Fibroblast of skin of right quadriceps (primary cell): ENCODE measurements around the gene UQCRC2.
"Not testable (repeated sequence)": the region's sequence is repeated elsewhere in the genome, so short reads cannot be mapped to it uniquely, and the experiment has no call there.

Experiments
- DNase-seq: peaks from one replicate; pipeline ENCODE4 v3.0.0-alpha.2; 2013

Gene UQCRC2

DNA sequence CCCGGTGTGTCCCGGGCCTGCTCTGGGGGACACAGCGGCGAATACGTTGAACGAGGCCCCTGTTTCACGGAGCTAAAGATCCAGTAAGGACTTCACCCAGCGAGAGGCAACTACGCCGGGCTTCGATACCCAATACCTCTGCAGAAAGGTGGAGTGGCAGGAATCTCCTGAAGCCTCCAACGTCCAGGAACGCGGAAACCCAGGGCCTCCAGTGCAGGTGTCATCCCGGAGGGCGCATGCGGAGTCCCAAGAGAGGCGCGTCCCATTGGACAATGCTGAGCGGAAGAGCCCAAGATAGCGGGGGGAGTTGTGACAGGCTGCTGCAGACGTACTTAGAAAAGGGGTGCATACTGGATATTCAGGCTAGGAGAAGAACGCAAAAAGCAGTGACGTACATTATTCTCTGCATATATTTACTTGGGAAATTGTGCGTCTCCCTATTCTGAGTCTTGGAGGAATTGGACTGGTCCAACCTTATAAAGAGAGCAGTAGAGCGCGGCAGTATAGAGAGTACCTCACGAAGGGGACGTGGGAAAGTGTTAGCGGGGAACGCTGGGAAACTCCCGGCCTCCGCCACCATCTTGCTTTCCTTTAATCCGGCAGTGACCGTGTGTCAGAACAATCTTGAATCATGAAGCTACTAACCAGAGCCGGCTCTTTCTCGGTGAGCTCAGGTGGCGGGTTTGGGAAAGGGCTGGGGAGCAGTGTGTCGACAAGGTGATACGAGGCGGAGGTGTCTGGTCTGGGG, at the start of gene UQCRC2:
Gene UQCRC2 (plus strand): TSS at position 569 of the 748 bp plus-strand sequence. CDS start 63 bp downstream, at position 632.
- peak; percentile 92 for DNase-seq

DNA sequence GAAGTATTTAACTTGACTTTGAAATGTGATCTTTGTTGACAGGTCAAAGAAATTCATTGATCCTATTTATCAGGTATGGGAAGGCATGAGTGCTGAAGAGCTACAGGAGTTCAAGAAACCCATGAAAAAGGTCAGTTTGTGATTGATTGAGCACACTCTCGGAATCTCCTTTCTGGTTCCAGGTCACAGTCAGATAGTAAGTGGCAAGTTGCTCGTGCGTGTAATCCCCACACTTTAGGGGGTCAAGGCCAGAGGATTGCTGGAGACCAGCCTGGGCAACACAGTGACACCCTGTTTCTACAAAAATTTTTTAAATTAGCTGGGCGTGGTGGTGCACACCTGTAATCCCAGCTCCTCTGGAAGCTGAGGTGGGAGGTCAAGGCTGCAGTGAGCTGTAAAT, 20.5 kb upstream of the UQCRC2 start:
- not testable (repeated sequence) for DNase-seq

DNA sequence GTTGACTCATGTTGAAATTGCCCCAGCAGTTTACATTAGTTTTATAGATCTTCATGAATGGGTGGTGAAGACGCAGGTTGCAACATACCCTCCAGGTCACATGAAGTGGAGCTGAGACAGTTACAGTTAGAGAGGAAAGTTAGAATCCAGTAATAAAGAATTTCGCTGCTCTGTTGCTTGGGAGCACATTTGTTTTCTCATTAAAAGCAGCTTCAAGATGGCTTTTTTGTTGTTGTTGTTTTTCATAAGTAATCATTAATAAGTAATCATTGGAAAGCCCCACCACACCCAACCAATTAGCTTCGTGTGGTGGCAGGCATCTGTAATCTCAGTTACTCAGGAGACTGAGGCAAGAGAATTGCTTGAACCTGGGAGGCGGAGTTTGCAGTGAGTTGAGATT, 19.8 kb upstream of the UQCRC2 start:
- not testable (repeated sequence) for DNase-seq

DNA sequence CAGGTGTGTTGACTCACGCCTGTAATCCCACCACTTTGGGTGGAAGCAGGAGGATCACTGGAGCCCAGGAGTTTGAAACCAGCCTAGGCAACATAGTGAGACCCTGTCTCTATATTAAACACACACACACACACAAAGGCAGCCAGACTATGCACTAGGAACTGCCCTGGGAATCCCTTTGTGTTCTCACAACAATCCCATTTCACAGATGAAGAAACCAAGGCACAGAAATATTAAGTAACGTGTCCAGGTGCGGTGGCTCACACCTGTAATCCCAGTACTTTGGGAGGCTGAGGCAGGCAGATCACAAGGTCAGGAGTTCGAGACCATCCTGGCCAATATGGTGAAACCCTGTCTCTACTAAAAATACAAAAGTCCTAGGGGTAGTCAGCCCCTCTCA, 19.4 kb upstream of the UQCRC2 start:
- not testable (repeated sequence) for DNase-seq

DNA sequence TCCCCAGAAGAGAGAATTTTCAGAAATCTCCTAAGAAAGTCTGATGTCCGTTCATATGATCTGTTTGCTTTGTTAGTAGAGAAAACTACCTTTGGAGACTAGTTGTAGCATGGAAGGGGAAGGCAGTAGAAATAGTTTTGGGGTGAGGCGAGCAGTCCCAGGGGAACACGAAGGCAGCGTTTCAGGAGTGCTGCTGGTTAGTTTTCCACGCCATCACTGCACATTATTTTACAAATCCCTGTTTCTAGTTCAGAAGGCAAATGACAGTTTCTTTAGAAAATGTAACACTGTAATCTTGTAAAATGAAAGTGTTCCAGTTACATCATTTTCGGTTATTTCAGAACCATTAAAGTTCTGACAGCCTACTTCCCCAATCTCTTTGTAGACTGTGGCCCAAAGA, 16.9 kb upstream of the UQCRC2 start:
- peak; percentile 12 for DNase-seq

DNA sequence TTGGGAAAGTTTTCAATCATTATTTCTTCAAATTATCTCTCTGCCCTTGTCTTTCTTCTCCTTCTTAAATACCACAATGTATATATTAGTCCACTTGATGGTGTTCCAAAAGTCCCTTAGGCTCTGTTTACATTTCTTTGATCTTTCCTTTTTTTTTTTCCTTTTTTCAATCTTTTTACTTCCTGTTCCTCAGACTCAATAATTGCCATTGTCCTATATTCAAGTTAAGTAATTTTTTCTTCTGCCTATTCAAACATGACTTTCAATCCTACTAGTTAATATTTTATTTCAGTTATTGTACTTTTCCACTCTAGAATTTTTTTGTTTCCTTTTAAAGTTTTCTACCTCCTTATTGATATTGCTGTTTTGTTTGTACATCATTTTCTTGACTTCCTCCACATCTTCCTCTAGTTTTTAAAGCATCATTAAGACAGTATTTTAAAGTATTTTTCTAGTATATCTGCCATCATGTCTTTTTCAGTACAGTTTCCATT, 15.8 kb upstream of the UQCRC2 start:
- DNase-seq: no peak

DNA sequence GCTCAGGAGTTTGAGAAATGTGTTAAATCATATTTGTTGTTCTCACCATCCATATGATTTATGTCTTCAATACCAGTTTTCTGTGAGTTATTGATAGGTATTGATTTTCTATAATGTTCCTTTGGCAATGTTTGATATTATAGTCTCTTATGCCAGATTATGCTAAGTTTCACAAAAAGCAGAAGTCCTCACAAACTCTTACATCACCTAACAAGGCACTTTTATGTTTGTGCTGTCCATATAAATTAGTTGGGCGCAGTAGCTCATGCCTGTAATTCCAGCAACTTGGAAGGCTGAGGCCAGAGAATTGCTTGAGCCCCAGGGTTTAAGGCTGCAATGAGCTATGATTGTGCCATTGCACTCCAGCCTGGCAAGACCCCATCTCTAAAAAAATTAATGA, 12.6 kb upstream of the UQCRC2 start:
- DNase-seq: no peak

DNA sequence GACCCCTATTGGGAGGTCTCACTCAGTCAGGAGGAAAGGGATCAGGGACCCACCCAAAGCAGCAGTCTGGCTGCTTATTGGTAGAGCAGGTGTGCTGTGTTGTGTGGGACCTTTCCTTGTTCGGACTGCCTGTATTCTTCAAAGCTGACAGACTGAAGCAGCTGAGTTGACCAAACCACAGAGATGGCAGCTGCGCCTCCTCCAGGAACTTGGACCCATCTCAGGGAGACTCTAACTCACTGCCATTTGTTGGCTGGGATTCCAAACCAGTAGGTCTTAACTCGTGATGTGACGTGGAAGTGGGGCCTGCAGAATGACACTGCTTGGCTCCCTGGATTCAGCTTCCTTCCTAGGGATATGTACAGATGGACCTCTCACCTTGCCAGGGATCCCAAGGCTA, 9.6 kb upstream of the UQCRC2 start:
- no peak for DNase-seq

DNA sequence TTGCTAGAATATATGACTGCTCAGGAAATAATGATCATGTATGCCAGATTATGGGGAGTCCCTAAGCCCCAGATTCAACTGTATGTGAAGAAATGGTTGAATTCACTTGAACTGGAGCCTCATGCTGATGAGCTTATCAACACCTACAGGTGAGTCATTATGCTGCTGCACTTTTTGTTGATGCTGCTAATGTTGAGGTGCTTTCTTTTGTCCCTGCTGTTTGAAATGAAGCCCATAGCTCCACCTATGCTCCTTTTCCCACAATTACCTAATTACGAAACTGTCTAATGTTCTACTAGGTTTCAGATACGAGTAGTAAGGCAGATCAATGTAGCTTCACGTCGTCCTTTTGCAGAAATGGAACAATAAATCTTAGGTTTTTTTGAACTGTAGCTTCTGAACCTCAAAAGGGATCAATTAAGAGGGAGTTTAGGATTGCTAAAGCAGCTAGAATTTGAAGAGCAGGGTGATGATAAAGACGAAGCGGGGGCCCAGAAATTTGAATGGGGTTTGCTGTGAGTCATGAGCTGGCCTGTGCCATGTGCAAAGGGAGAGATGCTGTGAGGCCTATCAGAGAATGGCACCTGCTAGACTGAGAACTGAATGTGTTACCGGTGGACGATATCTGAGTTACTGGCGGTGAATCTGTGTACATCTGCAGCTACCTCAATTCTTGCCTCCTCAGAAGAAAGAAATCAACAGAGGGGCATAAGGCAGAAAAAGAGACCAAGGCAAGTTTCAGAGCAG, 6.1 kb upstream of the UQCRC2 start:
- DNase-seq: no peak

DNA sequence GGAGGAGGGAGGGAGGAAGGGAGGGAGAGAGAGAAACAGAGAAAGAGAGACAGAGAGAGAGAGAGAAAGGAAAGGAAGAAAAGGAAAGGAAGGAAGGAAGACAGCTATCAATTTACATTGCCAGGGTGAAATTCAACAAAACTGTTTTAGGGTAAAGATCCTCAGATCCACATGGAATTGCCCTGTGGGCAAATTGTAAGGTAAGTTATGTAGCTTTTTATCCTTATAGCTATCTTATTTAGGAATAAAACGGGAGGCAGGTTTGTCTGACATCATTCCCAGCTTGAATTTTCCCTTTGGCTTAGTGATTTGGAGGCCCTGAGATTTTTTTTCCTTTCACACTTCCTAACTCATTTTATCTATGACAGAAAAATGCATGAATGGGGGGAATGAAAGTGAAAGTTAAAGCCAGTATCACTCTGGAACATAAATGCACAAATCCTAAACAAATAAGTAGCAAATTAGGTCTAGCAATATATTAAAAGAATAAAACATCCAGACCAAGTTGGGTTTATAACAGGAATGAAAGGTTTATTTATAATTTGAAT, 3.4 kb upstream of the UQCRC2 start:
- DNase-seq: no peak

DNA sequence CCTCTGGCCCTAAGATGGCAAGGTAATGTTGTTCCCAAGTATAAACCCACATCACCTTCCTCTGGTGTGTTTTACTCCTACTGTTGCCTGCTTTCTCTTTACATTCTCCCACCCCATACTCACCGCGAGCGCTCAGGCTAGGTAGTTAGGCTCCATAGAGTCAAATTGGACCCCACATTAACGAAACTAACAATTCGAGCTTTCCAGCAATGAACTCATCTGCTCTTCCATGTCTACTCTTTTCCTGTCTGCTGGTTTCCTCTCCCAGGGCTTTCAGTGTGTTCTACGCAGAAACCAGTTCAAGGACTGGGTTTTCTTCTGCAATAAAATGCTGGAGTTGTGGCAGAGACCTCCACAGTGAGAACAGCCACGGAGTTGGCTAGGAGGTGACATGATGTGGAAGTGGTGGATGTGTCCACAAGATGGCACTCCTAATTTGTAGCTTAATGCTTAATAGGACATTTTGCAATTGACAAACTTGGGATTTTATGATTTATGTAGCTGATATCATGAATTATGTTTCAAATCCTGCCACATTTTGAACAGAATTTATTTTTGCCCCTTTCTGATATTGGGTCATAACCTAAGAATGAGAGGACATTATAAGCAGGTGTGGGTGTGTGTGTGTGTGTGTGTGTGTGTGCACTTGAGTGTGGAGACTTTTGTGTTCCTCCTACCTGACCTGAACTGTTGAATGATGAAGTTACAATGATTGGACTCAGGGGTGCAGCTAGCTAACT, 2.2 kb upstream of the UQCRC2 start:
- DNase-seq: peak; percentile 20

DNA sequence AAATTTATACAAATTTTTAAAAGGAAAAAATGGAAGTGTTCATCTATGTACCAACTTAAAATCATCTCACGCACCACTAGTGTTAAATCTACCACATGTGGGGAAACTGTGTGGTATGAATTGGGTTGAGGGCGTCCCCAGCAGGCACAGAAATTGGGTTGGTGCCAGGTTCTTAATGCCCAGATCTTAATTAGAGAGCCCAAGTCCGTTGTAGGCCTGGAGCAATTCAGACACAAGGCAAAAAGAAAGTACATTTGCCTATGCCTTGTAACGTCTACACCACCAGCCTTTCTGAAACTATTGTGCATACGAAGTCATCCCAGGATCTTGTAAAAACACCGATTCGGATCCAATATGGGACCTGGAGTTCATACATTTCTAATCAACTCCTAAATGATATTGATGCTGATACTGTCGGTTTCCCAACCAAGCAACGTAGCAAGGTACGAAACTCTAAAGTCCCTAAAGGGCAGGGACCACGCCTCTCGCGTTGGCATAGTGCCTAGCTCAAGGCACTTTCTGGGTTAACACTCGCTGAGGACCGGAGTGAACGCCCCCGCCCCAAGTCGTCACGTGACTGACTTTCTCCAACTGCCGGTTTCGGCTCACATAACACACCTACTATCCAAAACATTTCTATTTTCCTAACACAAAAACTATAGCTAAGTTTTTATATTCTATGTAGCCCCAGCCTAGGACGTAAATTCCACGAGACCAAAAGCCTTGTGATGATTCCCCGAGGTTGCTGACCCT, 945 bp upstream of the UQCRC2 start:
- DNase-seq: peak; percentile 55

DNA sequence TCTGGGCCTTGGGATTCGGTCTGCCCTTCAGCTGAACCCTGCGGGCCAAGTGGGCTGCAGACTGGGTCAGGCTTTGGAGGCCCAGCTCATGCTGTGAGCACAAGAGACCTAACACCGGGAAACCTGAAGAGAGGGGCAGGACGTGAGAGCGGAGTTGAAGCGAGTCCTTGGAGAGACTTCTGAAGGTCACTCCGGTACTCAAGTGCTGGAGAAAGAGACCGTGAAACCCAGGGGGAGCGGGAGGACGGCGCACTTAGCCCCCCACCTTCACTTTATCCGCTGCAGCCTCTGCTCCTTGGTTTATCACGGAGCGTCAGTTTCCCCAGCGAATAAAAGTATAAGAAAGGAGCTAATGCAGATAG, 361 bp downstream of the UQCRC2 start:
- DNase-seq: no peak

DNA sequence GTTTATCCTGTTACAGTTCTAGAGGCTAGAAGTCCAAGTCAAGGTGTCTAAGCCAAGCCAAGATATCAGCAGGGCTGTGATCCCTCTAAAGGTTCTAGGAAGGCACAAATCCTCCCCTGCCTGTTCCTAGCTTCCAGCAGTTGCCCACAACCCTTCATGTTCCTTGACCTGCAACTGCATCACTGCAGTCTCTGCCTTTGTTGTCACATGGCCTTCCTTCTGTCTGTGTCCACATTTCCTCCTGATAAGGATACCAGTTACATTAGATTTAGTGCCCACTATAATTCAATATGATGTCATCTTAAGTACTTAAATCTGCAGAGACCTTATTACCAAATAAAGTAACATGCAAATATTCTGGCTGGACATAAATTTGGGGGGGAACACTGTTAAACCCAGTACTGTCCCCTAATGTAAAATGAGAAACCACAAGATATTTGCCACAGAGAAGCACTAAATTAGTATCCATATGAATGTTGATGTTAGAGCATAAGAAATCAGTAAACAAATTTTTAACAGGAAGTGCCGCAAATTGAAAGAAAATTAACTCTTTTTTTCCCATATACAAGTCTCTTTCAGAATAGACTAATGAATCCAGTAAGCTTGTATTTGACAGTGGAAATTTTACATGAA, 4.7 kb downstream of the UQCRC2 start:
- no peak for DNase-seq

DNA sequence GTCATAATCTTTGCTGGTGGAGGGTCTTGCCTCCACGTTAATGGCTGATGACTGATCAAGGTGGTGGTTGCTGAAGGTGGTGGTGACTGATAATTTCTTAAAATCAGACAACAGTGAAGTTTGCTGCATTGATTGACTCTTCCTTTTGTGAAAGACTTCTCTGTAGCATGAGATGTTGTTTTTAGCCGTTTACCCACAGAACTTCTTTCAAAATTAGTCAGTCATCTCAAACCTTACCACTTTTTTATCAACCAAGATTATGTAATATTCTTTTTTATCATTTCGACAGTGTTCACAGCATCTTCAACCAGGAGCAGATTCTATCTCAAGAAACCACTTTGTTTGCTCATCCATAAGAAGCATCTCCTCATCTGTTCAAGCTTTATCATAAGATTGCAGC, 5.9 kb downstream of the UQCRC2 start:
- no peak for DNase-seq

DNA sequence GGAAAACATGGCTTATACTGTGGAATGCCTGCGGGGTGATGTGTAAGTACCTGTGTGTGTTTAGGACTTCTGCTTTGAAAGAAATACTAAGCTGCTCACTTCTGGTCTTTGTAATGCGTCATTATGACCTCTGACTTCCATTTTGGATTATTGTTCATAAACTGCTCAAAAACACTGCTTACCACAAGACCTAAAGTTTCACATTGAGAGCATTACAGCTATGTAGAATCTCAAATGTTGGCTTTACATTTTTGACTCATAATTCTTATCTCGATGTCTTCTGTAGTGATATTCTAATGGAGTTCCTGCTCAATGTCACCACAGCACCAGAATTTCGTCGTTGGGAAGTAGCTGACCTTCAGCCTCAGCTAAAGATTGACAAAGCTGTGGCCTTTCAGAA, 9.3 kb downstream of the UQCRC2 start:
- no peak for DNase-seq

DNA sequence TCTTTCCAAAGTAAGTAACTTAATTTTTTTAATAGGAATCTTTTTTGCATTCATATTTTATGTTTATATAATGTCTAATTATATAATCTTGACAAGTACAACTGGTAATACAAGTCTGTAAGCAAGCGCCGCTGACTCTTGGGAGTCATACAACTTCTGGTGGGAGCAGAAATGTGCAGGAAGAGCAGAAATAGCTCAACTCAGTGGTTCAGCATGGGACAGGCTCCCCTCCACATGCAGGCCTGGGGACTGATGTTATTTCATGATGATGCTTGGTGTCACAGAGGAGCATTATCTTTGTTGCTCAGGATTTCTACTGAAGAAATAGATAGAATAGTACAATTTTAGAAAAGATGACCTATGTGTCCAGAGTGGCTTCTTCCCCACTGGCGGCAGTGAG, 10.7 kb downstream of the UQCRC2 start:
- no peak for DNase-seq

DNA sequence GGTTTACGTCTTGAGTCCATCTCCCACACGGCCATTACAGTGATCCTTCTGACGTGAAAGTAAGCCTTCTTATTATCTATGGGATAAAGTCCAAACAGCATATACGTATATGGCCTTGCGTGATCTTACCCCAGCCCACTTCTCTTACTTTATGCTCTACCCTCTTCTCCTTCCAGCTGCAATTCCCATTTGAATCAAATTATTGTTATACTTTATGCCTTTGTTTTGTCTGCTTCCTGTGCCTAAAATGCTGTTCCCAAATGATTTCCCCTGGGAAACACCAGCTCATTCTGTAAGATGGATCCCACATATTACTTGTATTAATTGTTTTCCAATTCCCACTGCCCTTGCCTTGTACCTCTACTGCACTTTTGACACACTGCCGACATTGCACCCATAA, 11.2 kb downstream of the UQCRC2 start:
- no peak for DNase-seq

DNA sequence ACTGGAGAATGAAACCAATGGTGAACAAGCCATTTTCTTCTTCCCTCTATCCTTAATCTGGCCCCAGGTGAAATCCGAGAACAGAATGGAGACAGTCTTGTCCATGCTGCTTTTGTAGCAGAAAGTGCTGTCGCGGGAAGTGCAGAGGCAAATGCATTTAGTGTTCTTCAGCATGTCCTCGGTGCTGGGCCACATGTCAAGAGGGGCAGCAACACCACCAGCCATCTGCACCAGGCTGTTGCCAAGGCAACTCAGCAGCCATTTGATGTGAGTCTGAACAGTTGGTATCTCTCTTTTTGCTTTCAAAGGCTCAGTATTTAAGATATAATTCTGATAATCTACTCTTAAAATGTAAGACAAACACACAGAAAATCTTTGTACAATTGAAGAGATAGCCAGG, 18.7 kb downstream of the UQCRC2 start:
- no peak for DNase-seq

DNA sequence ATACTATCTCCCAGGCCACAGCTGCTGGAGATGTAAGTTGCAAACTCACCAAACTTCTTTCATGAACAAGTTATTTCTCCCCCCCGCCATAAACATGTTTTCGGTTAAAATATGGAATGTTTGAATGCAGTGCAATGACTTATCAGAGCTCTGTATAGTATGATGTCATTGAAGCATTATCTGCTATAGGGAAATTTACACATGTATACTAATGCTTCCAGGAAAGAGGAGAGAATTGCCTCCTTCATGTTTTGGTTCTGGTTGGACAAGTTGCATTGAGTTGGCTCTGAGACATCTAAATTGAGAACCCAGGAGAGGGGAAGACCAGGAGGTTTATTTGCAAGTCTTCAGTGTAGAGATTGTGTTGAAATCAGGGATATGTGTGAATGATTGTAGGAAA, 20.8 kb downstream of the UQCRC2 start:
- no peak for DNase-seq

DNA sequence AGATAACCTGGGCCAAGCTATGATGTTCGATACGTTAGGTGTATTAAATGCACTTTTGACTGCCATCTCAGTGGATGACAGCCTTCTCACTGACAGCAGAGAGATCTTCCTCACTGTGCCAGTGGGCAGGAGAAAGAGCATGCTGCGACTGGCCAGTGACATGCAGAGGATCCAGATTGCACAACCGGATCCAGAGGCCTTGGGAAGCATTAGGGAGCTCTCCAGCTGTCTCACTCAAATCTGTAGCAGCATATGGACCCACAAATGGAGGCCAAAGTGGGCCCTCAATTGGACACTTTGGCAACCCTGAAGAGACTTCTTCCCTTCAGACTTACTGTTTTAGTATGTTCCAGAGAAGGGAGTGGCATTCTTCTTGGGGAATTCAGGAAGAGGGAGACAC, 26.9 kb downstream of the UQCRC2 start:
- no peak for DNase-seq

DNA sequence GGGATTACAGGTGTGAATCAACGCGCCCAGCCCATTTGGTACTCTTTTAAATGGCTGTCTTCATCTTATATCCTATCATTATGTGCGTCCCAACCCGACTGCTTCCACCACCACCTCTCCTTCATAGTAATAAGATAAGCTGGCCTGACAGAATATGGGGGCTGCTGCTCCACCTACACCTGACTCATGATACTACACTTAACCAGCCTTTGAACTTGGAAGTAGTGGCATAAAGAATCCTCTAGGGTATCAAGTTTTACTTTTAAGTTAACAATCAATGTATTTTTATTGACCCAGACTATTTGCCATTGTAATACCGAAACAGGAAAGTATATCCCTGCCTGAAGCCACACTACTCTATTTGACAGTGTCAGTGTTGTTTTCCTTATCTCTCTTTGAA, 28.9 kb downstream of the UQCRC2 start:
- DNase-seq: no peak
